RWPE2 (cell line): ENCODE results near the gene CST9L.

Experiments used
- ATAC-seq: fragments of 200-7000 bp; cut with Tn5 transposase; 3 replicates; pipeline ENCODE4 v1.9.1; 2021; ENCODE audit warnings: low read depth
- DNase-seq: peaks from one replicate; pipeline ENCODE4 v3.0.0-alpha.2; 2020; ENCODE audit warnings: low spot score
- H3K27ac ChIP-seq: fragments of 450-650 bp; 2 replicates; pipeline ENCODE4 v1.5.1; 2017; ENCODE audit warnings: mild to moderate bottlenecking; ENCODE audit not compliant: poor library complexity, severe bottlenecking
- H3K27me3 ChIP-seq: fragments of 250-450 bp; sonication (Bioruptor Pico); 2 replicates; pipeline ENCODE4 v1.5.1; 2021; ENCODE audit warnings: mild to moderate bottlenecking, moderate library complexity; ENCODE audit not compliant: insufficient read depth, poor library complexity, severe bottlenecking
- H3K36me3 ChIP-seq: fragments of 250-450 bp; sonication (Bioruptor Pico); 2 replicates; pipeline ENCODE4 v1.5.1; 2020; ENCODE audit warnings: low read depth, mild to moderate bottlenecking, moderate library complexity
- H3K4me1 ChIP-seq: fragments of 250-450 bp; sonication (Bioruptor Pico); 2 replicates; pipeline ENCODE4 v1.5.1; 2021; ENCODE audit warnings: mild to moderate bottlenecking, moderate library complexity; ENCODE audit not compliant: insufficient read depth, poor library complexity, severe bottlenecking
- H3K4me3 ChIP-seq: fragments of 250-450 bp; sonication (Bioruptor Pico); 2 replicates; pipeline ENCODE4 v1.5.1; 2021; ENCODE audit warnings: mild to moderate bottlenecking, moderate library complexity; ENCODE audit not compliant: severe bottlenecking
- H3K9me3 ChIP-seq: fragments of 250-450 bp; sonication (Bioruptor Pico); 2 replicates; pipeline ENCODE4 v1.5.1; 2021; ENCODE audit warnings: mild to moderate bottlenecking, moderate library complexity; ENCODE audit not compliant: severe bottlenecking
- CTCF ChIP-seq: fragments of 450-650 bp; IDR thresholded peaks from one replicate; pipeline ENCODE4 v1.5.1; 2017; ENCODE audit warnings: mild to moderate bottlenecking, moderate library complexity; ENCODE audit not compliant: poor library complexity, severe bottlenecking

The CST9L gene, protein sequence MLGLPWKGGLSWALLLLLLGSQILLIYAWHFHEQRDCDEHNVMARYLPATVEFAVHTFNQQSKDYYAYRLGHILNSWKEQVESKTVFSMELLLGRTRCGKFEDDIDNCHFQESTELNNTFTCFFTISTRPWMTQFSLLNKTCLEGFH

GRCh38 chr20:23568320-23568970 is at the start of gene CST9L:
Gene CST9L, minus strand, starts transcription at chr20:23568484. Its CDS starts 34 bp downstream, at chr20:23568450.
- Histone ChIP-seq H3K4me1 (no peaks in the 10 kb centered on the region), H3K27me3 (no peaks in the 10 kb centered on the region), H3K27ac (no peak within 1 kb of the TSS), H3K9me3 (no peaks in the 10 kb centered on the region), H3K36me3 (no peaks in the 10 kb centered on the region), H3K4me3 (no peak within 1 kb of the TSS)
- DNase-seq = no peak
- ATAC-seq = peak; percentile 17; the same call in 1 of the 3 replicates
- TF ChIP-seq CTCF = no peak

DNA sequence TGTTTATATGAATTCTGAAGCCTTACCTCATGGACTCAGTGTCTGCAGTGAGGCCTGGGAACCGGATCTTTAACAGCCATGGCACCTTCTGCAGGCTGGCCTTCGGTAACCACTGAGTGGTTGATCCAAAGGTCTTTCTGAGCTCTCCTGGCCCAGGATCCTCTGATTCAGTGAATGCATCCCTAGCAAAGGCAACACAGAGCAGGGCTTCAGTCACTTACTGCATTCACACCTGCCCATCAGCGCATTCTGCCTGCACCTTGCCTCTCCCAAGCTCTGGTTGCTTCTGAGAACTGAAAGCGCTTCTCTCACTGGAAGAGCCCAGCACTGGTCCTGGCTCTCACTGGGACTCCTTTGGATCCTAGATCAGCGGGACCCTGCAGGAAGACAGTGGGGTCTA is 45.9 kb upstream of the CST9L start:
- H3K27ac ChIP-seq = no peak overlapping the region
- no peaks in the 10 kb centered on the region for H3K27me3 ChIP-seq
- H3K4me3 ChIP-seq = no peak overlapping the region
- no peak for TF ChIP-seq CTCF
- H3K9me3 ChIP-seq = no peaks in the 10 kb centered on the region
- no peaks in the 10 kb centered on the region for H3K36me3 ChIP-seq
- DNase-seq (no peak), ATAC-seq (no peak)
- H3K4me1 ChIP-seq = no peaks in the 10 kb centered on the region

- TF ChIP-seq CTCF = no peak
- ATAC-seq (no peak), DNase-seq (no peak)
- Histone ChIP-seq H3K27me3 (no peaks in the 10 kb centered on the region), H3K27ac (no peak overlapping the region), H3K4me1 (no peaks in the 10 kb centered on the region), H3K9me3 (no peaks in the 10 kb centered on the region), H3K4me3 (no peak overlapping the region), H3K36me3 (no peaks in the 10 kb centered on the region)
Measured at GRCh38 chr20:23613676-23614075, 45.4 kb upstream of the CST9L start.

DNA sequence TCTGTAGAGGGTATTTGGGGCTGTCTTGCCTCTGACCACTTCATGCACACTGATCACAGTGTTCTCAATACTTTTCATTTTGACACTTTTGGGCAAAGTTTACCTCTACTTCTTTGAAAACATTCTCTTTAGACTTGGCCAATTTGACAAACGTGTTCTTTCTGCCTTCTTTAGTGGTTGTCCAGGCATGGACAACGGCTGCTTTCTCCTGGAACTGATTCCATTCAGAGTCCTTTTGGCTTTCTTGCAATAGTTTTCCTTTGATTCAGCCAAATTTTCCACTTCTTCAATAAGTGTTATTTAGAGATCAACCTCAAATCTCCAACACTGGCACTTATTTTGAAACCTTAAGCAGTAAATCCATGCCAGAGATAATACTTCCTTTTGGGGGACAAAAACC is 44.1 kb upstream of the CST9L start:
- no peak for TF ChIP-seq CTCF
- H3K36me3 ChIP-seq = no peaks in the 10 kb centered on the region
- ATAC-seq = no peak
- DNase-seq = no peak
- no peak overlapping the region for H3K4me3 ChIP-seq
- H3K4me1 ChIP-seq = no peaks in the 10 kb centered on the region
- H3K9me3 ChIP-seq = no peaks in the 10 kb centered on the region
- H3K27ac ChIP-seq = no peak overlapping the region
- no peaks in the 10 kb centered on the region for H3K27me3 ChIP-seq

DNA sequence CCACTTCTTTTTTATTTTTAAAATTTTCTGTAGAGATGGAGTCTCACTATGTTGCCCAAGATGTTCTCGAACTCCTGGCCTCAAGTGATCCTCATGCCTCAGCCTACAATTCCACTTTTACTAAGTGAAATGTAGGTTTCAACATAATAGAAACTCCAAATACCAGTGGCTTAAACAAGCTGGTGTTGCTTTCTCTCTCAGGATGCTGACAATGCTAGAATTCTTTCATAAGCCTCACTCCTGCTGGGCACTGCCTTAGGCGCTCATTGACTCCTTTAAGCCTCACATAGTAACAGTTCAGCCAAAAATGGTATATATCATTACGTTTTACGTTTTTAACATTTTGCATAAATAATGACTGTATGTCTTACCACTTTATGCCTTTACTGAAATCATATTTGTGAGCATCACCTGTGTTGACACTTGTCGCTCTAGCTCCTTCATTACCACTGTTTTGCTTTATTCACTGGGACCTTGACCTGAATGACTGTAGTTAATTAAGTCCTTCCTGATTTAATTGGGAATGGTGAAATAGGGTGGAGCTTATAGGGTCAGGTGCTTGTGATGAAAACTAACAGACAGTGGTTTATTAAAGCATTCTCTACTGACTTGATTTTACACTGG is 41.3 kb upstream of the CST9L start:
- Histone ChIP-seq H3K9me3 (no peaks in the 10 kb centered on the region), H3K27me3 (no peaks in the 10 kb centered on the region), H3K36me3 (no peaks in the 10 kb centered on the region), H3K4me1 (no peaks in the 10 kb centered on the region), H3K27ac (no peak overlapping the region), H3K4me3 (no peak overlapping the region)
- ATAC-seq (no peak), DNase-seq (no peak)
- TF ChIP-seq CTCF = no peak
